Mononuclear cell (primary cell): Measurements from ENCODE around the gene MEGF11. TPM values are rescaled to one million over a fixed set of nuclear protein-coding genes. Genes with fewer than 3 reads are reported as not detected.

Experiments
- H3K27me3 ChIP-seq: 2 replicates; pipeline ENCODE4 v1.6.0; 2011; ENCODE audit warnings: low read length, control low read depth; ENCODE audit not compliant: insufficient read depth
- H3K4me1 ChIP-seq: 2 replicates; pipeline ENCODE4 v1.5.1; 2011; ENCODE audit warnings: mild to moderate bottlenecking, low read length, control low read depth; ENCODE audit not compliant: insufficient read depth
- H3K4me3 ChIP-seq: 2 replicates; pipeline ENCODE4 v1.5.1; 2011; ENCODE audit warnings: mild to moderate bottlenecking, low read length, moderate library complexity
- H3K9me3 ChIP-seq: 2 replicates; pipeline ENCODE4 v1.5.1; 2011; ENCODE audit warnings: low read depth, mild to moderate bottlenecking, control low read depth, low read length
- total RNA-seq: library from RNA; depleted of rRNA; stranded (reverse); fragments of >200 nt; gene quantifications from one replicate; pipeline ENCODE4 v1.2.3, GENCODE V29; 2012

Gene MEGF11
- total RNA-seq, 1 donor: not detected

DNA sequence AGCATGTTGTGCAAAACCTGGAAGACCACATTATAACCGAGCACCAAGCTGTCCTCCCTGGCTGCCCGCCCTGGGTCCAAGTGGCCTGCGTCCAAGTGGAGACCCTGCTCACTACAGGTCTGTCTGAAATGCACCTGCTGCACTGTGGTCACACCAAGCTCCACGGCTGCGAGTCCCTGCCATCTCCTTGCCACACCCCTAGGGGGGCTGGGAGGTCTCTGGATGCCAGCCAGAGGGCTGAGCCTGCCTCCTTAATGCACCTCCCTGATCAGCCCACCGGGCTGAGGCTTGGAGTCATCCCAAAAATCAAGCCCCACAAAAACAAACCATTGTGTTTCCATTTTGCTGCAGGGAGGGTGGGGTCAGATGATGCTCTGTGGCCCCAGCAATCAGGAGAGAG lies 187.1 kb downstream of the MEGF11 start:
- H3K4me3 ChIP-seq: no peak overlapping the region

GRCh38 chr15:66066005-66066404 lies 187.5 kb downstream of the MEGF11 start:
- no peaks in the 10 kb centered on the region for H3K27me3 ChIP-seq
- H3K4me1 ChIP-seq: no peaks in the 10 kb centered on the region
- no peak overlapping the region for H3K4me3 ChIP-seq
- no peaks in the 10 kb centered on the region for H3K9me3 ChIP-seq

More for the DNA sequence above, 187.1 kb downstream of the MEGF11 start:
- Histone ChIP-seq H3K9me3 (no peaks in the 10 kb centered on the region), H3K27me3 (no peaks in the 10 kb centered on the region), H3K4me1 (no peaks in the 10 kb centered on the region)

DNA sequence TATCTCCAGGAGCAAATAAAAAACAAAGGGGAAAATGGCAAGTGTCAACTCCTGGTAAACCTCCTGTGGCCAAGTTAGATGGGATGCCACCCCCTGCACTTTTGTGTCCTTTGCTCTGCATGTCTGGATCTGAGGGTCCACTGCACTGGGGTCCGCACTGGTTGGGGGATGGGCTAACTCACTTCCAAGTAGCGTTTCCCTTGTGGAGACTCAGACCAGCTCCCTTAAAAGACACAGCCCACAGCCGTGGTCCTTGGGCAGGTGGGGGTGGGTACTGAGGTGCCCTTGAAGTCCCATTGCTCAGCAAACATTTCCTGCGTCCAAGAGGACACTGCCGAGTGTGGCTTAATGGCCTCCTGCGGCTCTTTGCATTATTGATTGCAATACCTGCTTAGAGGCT lies 188.2 kb downstream of the MEGF11 start:
- no peaks in the 10 kb centered on the region for H3K9me3 ChIP-seq
- H3K27me3 ChIP-seq: no peaks in the 10 kb centered on the region
- H3K4me1 ChIP-seq: no peaks in the 10 kb centered on the region
- H3K4me3 ChIP-seq: no peak overlapping the region

DNA sequence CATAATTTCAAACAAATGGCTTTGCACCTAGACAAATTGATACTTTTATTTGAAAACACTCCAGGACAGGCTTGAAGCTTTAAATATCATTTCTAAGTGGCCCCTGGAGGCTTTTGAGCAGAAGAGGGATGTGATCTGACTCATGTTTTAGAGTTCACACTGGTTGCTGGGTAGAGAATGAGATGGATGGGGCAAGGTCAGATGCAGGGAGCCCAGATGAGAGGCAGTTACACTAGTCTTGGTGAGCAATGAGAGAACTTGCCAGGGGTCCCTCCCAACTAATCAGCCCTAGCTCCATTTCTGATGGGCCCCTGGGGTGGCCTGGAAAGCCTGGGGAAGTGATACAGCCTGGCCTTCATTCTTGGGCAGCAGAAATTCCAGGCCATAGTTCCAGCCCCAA lies 190.4 kb downstream of the MEGF11 start:
- H3K27me3 ChIP-seq: no peaks in the 10 kb centered on the region
- H3K4me3 ChIP-seq: no peak overlapping the region
- H3K9me3 ChIP-seq: no peaks in the 10 kb centered on the region
- H3K4me1 ChIP-seq: no peaks in the 10 kb centered on the region

GRCh38 chr15:66057089-66057488 lies 196.5 kb downstream of the MEGF11 start:
- no peak overlapping the region for H3K4me3 ChIP-seq

DNA sequence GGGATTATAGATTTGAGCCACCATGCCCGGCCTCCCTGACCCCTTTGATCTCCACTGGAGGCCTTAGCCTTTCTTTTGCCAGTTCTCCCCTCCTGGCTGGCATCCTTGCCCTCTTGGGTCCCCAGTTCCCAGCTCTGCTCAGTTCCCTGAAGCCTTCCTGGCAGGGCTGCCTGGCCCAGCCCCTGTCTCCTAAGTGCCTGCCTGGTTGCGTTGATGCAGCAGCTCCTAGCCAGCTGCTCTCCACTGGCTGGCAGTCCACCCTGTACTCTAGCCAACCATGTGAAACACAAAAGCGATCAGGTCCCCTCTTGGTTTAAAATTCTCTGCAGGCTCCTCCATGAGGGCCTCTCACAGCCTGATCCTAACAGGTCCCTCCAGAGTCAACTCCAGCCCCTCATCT lies 199.6 kb downstream of the MEGF11 start:
- Histone ChIP-seq H3K4me1 (no peaks in the 10 kb centered on the region), H3K27me3 (no peaks in the 10 kb centered on the region), H3K4me3 (no peak overlapping the region), H3K9me3 (no peaks in the 10 kb centered on the region)

More at GRCh38 chr15:66057089-66057488, 196.5 kb downstream of the MEGF11 start:
- Histone ChIP-seq H3K27me3 (no peaks in the 10 kb centered on the region), H3K4me1 (no peaks in the 10 kb centered on the region), H3K9me3 (no peaks in the 10 kb centered on the region)

DNA sequence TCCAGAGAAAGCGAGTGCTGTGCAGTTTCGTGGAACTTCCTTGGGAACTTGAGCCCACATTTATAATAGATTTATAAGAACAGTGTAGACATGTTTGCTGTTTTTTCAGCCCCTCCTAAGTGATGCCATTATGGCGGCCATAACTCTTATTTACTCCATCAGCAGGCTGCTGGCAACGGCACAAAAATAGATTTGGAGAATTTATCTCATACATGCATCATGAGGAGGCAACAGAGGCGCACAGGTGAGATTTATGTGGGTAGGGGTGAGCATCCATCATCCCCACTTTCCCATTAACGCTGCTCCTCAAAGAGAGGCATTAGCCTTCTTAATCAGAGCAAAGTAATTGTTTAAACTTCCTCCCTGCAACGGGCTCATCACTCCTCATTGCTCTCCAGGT lies 201.7 kb downstream of the MEGF11 start:
- no peaks in the 10 kb centered on the region for H3K4me1 ChIP-seq
- no peak overlapping the region for H3K4me3 ChIP-seq
- H3K27me3 ChIP-seq: no peaks in the 10 kb centered on the region
- no peaks in the 10 kb centered on the region for H3K9me3 ChIP-seq

DNA sequence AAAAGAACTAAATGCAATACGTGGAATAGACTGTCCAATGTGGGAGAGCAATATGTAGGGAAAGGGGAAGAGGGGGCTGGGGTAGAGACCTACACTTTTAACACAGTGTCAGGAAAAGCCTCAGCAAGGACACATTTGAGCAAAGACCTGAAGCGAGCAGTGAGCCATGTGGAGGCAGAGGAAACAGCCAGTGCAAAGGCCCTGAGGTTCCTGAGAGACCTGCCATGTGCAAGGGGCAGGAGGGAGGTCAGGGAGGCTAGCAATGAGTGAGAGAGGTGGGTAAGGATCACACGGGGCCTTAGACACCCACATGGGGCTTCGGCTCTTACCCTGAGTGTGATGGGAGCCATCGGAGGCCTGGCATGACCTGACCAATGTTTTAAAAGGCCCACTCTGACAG lies 203.3 kb downstream of the MEGF11 start:
- Histone ChIP-seq H3K4me1 (no peaks in the 10 kb centered on the region), H3K4me3 (no peak overlapping the region), H3K9me3 (no peaks in the 10 kb centered on the region), H3K27me3 (no peaks in the 10 kb centered on the region)

DNA sequence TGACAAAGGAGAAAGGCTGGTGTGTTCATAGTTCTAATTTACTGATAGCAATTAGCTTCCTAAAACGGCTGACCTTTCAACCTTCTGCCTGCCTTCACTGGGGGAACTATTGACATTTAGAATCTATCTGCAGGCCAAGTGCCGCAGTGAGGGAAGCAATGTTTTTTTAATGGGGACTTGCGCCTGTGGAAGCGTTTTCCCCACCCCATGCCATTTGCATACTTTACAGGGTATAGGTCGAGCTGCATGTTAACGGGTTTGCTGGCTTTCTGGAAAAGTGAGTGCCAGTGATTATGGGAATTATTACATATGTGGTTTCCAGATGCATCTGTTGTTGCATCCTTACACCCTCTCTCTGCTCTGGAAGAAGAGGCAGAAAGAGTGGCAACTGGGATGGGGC lies 204.2 kb downstream of the MEGF11 start:
- Histone ChIP-seq H3K27me3 (no peaks in the 10 kb centered on the region), H3K4me1 (no peaks in the 10 kb centered on the region), H3K9me3 (no peaks in the 10 kb centered on the region), H3K4me3 (no peak overlapping the region)

GRCh38 chr15:66047321-66048024 lies 206.1 kb downstream of the MEGF11 start:
- no peaks in the 10 kb centered on the region for H3K27me3 ChIP-seq
- H3K9me3 ChIP-seq: no peaks in the 10 kb centered on the region
- H3K4me1 ChIP-seq: no peaks in the 10 kb centered on the region
- no peak overlapping the region for H3K4me3 ChIP-seq

DNA sequence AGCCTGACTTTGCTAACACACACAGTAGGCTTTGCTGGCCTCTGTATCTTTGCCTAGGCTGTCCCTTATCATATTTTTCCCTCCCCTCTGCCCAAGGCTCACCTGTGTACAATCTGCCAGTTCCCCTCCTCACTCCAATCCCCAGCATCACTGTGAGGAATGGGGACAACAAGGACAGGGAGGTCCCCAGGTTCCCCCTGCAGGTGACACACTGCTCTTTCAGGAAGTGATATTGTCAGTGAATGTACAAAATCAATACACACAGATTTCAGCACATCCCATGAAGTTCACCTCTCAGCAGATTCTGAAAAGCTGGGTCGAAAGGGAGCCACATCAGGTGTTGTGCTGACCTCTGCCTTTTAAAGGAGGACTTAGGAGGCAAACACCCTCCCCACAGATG lies 206.8 kb downstream of the MEGF11 start:
- Histone ChIP-seq H3K9me3 (no peaks in the 10 kb centered on the region), H3K4me3 (no peak overlapping the region), H3K4me1 (no peaks in the 10 kb centered on the region), H3K27me3 (no peaks in the 10 kb centered on the region)

DNA sequence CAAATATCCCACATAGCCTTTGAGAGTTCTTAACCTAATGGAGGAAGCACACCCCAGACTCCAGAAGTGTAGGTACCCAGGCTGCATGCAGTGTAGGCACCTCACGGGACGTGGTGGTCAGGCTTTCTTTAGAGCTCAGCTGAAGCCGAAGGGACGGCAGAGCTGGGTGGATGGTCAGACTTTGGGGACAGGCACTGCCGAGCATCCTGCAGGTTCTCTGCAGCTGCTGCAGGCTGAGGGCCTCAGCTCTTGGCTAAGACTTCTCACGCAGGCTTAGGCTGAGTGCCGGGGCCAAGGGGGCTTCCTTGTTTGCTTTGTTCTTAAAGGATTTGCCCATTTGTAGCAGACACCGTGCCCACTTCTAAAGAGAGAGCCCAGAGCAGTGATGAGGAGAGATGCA lies 207.2 kb downstream of the MEGF11 start:
- Histone ChIP-seq H3K9me3 (no peaks in the 10 kb centered on the region), H3K27me3 (no peaks in the 10 kb centered on the region), H3K4me1 (no peaks in the 10 kb centered on the region), H3K4me3 (no peak overlapping the region)

DNA sequence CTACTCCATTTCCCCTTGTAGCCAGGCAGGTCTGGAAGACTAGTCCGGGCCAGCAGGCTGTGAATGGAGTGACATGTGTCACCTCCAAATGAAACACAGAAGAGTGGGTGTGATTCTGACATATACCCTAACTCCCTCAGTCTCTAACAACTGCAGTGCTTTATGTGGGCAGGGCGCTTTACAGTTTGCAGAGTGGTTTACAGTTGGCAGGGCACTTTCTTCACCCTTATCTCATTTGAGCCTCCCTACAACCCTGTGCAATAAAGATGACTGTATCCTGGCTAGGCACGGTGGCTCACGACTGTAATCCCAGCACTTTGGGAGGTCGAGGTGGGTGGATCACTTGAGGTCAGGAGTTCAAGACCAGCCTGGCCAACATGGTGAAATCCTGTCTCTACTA lies 208.0 kb downstream of the MEGF11 start:
- Histone ChIP-seq H3K4me1 (no peaks in the 10 kb centered on the region), H3K4me3 (no peak overlapping the region), H3K9me3 (no peaks in the 10 kb centered on the region), H3K27me3 (no peaks in the 10 kb centered on the region)

- no peak overlapping the region for H3K4me3 ChIP-seq
- no peaks in the 10 kb centered on the region for H3K4me1 ChIP-seq
- no peaks in the 10 kb centered on the region for H3K9me3 ChIP-seq
- H3K27me3 ChIP-seq: no peaks in the 10 kb centered on the region
Measured at GRCh38 chr15:66044837-66045236, 208.7 kb downstream of the MEGF11 start.

DNA sequence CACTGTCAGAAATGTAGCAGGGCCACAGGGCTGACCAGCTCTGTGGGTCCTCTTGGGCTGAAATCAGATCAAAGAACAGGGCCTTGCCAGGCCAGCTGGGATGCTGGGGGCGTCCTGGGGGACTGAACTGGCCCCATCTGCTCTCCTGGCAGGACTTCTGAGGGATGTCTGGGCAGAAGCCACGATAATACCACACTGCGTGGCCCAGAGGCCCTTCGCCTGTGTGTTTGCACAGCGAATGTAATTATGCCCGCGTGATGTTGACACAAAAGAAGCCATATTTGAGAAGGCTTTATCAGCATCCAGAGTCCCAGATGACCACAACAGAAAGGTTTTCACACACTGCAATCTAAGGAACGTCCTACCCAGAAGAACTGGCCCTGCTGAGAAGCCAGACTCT lies 210.3 kb downstream of the MEGF11 start:
- no peaks in the 10 kb centered on the region for H3K4me1 ChIP-seq
- H3K27me3 ChIP-seq: peaks cover 4% of the 10 kb centered on the region
- no peak overlapping the region for H3K4me3 ChIP-seq
- no peaks in the 10 kb centered on the region for H3K9me3 ChIP-seq

DNA sequence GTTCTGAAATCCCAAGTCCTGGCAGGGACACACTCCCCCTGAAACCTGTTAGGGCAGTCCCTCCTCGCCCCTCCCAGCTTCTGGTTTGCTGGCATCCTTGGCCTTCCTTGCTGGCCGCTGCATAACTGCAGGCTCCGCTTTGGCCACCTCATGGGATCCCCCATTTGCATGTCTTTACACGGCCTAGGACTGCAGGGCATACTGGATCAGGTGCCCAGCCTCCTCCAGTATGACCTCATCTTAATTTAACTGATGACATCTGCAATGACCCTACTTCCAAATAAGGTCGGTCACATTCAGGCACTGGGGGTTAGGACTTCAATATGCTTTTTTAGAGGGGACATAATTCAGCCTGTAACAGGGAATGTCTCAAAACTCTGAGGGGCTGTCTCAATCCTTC lies 210.9 kb downstream of the MEGF11 start:
- Histone ChIP-seq H3K4me3 (no peak overlapping the region), H3K9me3 (no peaks in the 10 kb centered on the region), H3K27me3 (peaks cover 4% of the 10 kb centered on the region), H3K4me1 (no peaks in the 10 kb centered on the region)
